ENCODE measurements around the gene TMEM161B.
"Not testable (repeated sequence)": the region's sequence is repeated elsewhere in the genome, so short reads cannot be mapped to it uniquely, and the experiment has no call there.

DNA sequence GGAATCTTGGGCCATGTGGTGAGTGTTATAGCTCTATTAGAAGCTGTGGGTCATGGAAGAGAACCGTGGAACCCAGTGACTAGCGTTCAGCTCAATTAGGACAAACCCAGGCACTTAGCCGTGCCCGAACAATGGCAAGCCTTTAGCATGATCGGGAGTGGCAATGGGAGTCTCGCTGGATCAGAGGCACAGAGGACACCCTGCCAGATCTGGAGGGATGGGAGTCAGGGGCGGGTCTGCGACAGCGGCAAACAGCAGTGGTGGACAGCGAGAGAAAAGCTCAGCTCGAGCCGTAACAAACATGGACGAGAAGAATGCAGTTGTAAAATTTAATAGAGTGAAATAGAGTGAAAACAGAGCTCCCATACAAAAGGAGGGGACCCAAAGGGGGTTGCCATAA is 91.2 kb downstream of the TMEM161B start:
- TF ChIP-seq, protein P1, sequence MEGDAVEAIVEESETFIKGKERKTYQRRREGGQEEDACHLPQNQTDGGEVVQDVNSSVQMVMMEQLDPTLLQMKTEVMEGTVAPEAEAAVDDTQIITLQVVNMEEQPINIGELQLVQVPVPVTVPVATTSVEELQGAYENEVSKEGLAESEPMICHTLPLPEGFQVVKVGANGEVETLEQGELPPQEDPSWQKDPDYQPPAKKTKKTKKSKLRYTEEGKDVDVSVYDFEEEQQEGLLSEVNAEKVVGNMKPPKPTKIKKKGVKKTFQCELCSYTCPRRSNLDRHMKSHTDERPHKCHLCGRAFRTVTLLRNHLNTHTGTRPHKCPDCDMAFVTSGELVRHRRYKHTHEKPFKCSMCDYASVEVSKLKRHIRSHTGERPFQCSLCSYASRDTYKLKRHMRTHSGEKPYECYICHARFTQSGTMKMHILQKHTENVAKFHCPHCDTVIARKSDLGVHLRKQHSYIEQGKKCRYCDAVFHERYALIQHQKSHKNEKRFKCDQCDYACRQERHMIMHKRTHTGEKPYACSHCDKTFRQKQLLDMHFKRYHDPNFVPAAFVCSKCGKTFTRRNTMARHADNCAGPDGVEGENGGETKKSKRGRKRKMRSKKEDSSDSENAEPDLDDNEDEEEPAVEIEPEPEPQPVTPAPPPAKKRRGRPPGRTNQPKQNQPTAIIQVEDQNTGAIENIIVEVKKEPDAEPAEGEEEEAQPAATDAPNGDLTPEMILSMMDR (IDR thresholded peaks at IDR 0.05), result not testable (repeated sequence)
- TF ChIP-seq POLR2A, EP300 (IDR thresholded peaks at IDR 0.05): not testable (repeated sequence)
